WTC11 (cell line): ENCODE data around the gene NCKAP5L. TPM values are rescaled to one million over a fixed set of nuclear protein-coding genes. Genes with fewer than 3 reads are reported as not detected.

Source experiments
- ATAC-seq: fragments of 200-7000 bp; cut with Tn5 transposase; 2 replicates; pipeline ENCODE4 v1.10.0; 2021; ENCODE audit warnings: mild to moderate bottlenecking, moderate library complexity
- CTCF ChIA-PET: fragments of 300-600 bp; sonication (Branson Sonifier 250); formaldehyde crosslinking; loops from one replicate; lab custom pipeline; 2021; ENCODE audit warnings: antibody characterized with exemption; lab: Charles Lee
- POLR2A ChIA-PET: fragments of 350-600 bp; sonication (Branson Sonifier 250); formaldehyde crosslinking; loops from one replicate; lab custom pipeline; 2021; ENCODE audit warnings: antibody characterized with exemption; lab: Charles Lee
- DNase-seq: peaks from one replicate; pipeline ENCODE4 v3.0.0; 2021; ENCODE audit warnings: low spot score
- H3K27ac Mint-ChIP-seq: 2 replicates; pipeline ENCODE4 v1.8.0; 2021; ENCODE audit warnings: mixed read lengths
- H3K27me3 Mint-ChIP-seq: 2 replicates; pipeline ENCODE4 v1.8.0; 2021; ENCODE audit warnings: low read depth, mild to moderate bottlenecking, moderate library complexity, mixed read lengths
- H3K36me3 Mint-ChIP-seq: 2 replicates; pipeline ENCODE4 v1.8.0; 2021; ENCODE audit warnings: mixed read lengths
- H3K4me1 Mint-ChIP-seq: 2 replicates; pipeline ENCODE4 v1.8.0; 2022; ENCODE audit warnings: mixed read lengths
- H3K4me3 Mint-ChIP-seq: 2 replicates; pipeline ENCODE4 v1.8.0; 2021; ENCODE audit warnings: mild to moderate bottlenecking, moderate library complexity, mixed read lengths
- H3K9me3 Mint-ChIP-seq: 2 replicates; pipeline ENCODE4 v1.8.0; 2021; ENCODE audit warnings: mixed read lengths
- CREM ChIP-seq: sonication (generic); formaldehyde crosslinking; IDR thresholded peaks from 2 replicates; pipeline ENCODE4 v1.8.1; 2022; ENCODE audit warnings: mild to moderate bottlenecking, missing genetic modification reagents, moderate library complexity
- FOXJ3 ChIP-seq: sonication (generic); formaldehyde crosslinking; IDR thresholded peaks from 2 replicates; pipeline ENCODE4 v1.9.0; 2021; ENCODE audit warnings: missing genetic modification reagents, mild to moderate bottlenecking, borderline replicate concordance
- GRHL2 ChIP-seq: fragments of 250-450 bp; sonication (Bioruptor Pico); IDR thresholded peaks from 2 replicates; pipeline ENCODE4 v1.8.0; 2022; ENCODE audit warnings: mild to moderate bottlenecking, moderate library complexity; ENCODE audit not compliant: insufficient replicate concordance, severe bottlenecking
- HMGA2 ChIP-seq: fragments of 250-450 bp; sonication (Bioruptor Pico); IDR thresholded peaks from 2 replicates; pipeline ENCODE4 v1.4.0; 2021; ENCODE audit warnings: mild to moderate bottlenecking, moderate library complexity
- JUN ChIP-seq: sonication (generic); formaldehyde crosslinking; IDR thresholded peaks from 2 replicates; pipeline ENCODE4 v1.8.0; 2023; ENCODE audit warnings: mild to moderate bottlenecking, missing genetic modification reagents
- MXD4 ChIP-seq: fragments of 250-450 bp; sonication (Bioruptor Pico); IDR thresholded peaks from 2 replicates; pipeline ENCODE4 v1.8.0; 2021; ENCODE audit warnings: mild to moderate bottlenecking, moderate library complexity, borderline replicate concordance
- NR1H2 ChIP-seq: sonication (generic); formaldehyde crosslinking; IDR thresholded peaks from 2 replicates; pipeline ENCODE4 v1.9.0; 2021; ENCODE audit warnings: mild to moderate bottlenecking, moderate library complexity, missing genetic modification reagents
- SMAD3 ChIP-seq: sonication (generic); formaldehyde crosslinking; IDR thresholded peaks from 2 replicates; pipeline ENCODE4 v1.8.0; 2022; ENCODE audit warnings: missing genetic modification reagents, mild to moderate bottlenecking, borderline replicate concordance
- TCF7 ChIP-seq: sonication (generic); formaldehyde crosslinking; IDR thresholded peaks from 2 replicates; pipeline ENCODE4 v1.8.0; 2022; ENCODE audit warnings: mild to moderate bottlenecking, low read depth, missing genetic modification reagents, moderate library complexity
- ZBTB21 ChIP-seq: sonication (generic); formaldehyde crosslinking; IDR thresholded peaks from 2 replicates; pipeline ENCODE4 v1.8.1; 2023; ENCODE audit warnings: mild to moderate bottlenecking, missing genetic modification reagents, borderline replicate concordance
- ZNF219 ChIP-seq: sonication (generic); formaldehyde crosslinking; IDR thresholded peaks from 2 replicates; pipeline ENCODE4 v1.8.0; 2023; ENCODE audit warnings: missing genetic modification reagents, mild to moderate bottlenecking, borderline replicate concordance
- ZNF263 ChIP-seq: sonication (generic); formaldehyde crosslinking; IDR thresholded peaks from 2 replicates; pipeline ENCODE4 v1.8.1; 2022; ENCODE audit warnings: low read depth, mild to moderate bottlenecking, moderate library complexity, missing genetic modification reagents
- total RNA-seq: library from RNA; stranded (reverse); gene quantifications from 3 replicates; pipeline ENCODE4 v1.2.3, GENCODE V29; 2021
- TF ChIP-seq, protein P1 (sequence below): fragments of 250-450 bp; sonication (Bioruptor Pico); IDR thresholded peaks from 2 replicates; pipeline ENCODE4 v1.9.0; 2021; ENCODE audit warnings: mild to moderate bottlenecking
- TF ChIP-seq, protein P2 (sequence below): sonication (generic); formaldehyde crosslinking; IDR thresholded peaks from 2 replicates; pipeline ENCODE4 v1.8.1; 2023; ENCODE audit warnings: mild to moderate bottlenecking, missing genetic modification reagents, moderate library complexity
- TF ChIP-seq, protein P3 (sequence below): sonication (generic); formaldehyde crosslinking; IDR thresholded peaks from 2 replicates; pipeline ENCODE4 v1.8.0; 2023; ENCODE audit warnings: missing genetic modification reagents
- TF ChIP-seq, protein P4 (sequence below): fragments of 250-450 bp; sonication (Bioruptor Pico); IDR thresholded peaks from 2 replicates; pipeline ENCODE4 v1.8.0; 2021; ENCODE audit warnings: mild to moderate bottlenecking
- TF ChIP-seq, protein P5 (sequence below): fragments of 250-450 bp; sonication (Bioruptor Pico); IDR thresholded peaks from 2 replicates; pipeline ENCODE4 v1.9.0; 2021; ENCODE audit warnings: mild to moderate bottlenecking
- TF ChIP-seq, protein P6 (sequence below): fragments of 200-600 bp; IDR thresholded peaks from 2 replicates; pipeline ENCODE4 v1.8.0; 2022; ENCODE audit warnings: antibody characterized with exemption
- TF ChIP-seq, protein P7 (sequence below): sonication (generic); formaldehyde crosslinking; IDR thresholded peaks from 2 replicates; pipeline ENCODE4 v1.8.1; 2022; ENCODE audit warnings: low read depth, missing genetic modification reagents, borderline replicate concordance
- TF ChIP-seq, protein P8 (sequence below): sonication (generic); formaldehyde crosslinking; IDR thresholded peaks from 2 replicates; pipeline ENCODE4 v1.8.0; 2023; ENCODE audit warnings: mild to moderate bottlenecking, missing genetic modification reagents

The NCKAP5L gene
- total RNA-seq, 1 experiment from 2014 or later, result 27.8 TPM

DNA sequence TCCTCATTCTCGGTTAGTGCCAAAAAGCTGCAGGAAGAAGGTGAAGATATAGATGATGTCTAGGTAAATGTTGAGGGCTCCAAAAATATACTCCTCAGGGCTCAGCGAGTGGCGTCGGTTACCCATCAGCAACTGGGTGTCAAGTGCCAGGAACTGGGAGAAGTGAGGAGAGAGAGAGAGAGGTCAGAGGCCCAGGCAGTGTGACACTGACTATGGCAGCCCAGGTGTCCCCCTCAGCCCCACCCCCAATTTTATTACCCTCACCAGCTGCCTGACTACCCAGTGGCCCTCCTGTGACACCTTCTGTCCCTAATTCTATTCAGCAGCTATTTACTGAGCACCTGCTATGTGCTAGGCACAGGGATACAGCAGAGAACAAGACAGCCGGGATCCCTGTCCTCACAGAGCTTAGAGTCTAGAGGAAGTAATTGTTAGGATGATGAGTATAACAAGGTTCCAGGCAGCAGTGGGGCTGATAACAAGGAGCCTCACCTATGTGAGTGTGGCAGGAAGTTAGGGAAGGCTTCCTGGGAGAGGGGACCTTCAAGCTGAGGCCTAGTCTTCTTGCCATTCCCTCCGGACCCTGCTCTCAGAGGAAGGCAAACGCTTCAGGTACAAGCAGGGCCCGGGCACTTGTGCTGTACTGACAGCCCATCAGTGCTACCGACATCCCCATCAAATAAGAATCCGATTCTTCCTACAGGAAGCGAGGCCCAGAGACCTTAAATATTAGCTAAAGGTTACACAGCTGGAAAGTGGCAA lies 42.5 kb upstream of the NCKAP5L start (continued):
- TF ChIP-seq, protein P1, sequence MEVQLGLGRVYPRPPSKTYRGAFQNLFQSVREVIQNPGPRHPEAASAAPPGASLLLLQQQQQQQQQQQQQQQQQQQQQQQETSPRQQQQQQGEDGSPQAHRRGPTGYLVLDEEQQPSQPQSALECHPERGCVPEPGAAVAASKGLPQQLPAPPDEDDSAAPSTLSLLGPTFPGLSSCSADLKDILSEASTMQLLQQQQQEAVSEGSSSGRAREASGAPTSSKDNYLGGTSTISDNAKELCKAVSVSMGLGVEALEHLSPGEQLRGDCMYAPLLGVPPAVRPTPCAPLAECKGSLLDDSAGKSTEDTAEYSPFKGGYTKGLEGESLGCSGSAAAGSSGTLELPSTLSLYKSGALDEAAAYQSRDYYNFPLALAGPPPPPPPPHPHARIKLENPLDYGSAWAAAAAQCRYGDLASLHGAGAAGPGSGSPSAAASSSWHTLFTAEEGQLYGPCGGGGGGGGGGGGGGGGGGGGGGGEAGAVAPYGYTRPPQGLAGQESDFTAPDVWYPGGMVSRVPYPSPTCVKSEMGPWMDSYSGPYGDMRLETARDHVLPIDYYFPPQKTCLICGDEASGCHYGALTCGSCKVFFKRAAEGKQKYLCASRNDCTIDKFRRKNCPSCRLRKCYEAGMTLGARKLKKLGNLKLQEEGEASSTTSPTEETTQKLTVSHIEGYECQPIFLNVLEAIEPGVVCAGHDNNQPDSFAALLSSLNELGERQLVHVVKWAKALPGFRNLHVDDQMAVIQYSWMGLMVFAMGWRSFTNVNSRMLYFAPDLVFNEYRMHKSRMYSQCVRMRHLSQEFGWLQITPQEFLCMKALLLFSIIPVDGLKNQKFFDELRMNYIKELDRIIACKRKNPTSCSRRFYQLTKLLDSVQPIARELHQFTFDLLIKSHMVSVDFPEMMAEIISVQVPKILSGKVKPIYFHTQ (CRISPR knock-in tag), result no peak
- no peak for TF ChIP-seq CREM (CRISPR knock-in tag)
- TF ChIP-seq, protein P2, sequence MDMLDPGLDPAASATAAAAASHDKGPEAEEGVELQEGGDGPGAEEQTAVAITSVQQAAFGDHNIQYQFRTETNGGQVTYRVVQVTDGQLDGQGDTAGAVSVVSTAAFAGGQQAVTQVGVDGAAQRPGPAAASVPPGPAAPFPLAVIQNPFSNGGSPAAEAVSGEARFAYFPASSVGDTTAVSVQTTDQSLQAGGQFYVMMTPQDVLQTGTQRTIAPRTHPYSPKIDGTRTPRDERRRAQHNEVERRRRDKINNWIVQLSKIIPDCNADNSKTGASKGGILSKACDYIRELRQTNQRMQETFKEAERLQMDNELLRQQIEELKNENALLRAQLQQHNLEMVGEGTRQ (CRISPR knock-in tag), result no peak
- no peak for TF ChIP-seq MXD4 (CRISPR knock-in tag)
- TF ChIP-seq ZBTB21 (CRISPR knock-in tag), result no peak
- TF ChIP-seq, protein P3, sequence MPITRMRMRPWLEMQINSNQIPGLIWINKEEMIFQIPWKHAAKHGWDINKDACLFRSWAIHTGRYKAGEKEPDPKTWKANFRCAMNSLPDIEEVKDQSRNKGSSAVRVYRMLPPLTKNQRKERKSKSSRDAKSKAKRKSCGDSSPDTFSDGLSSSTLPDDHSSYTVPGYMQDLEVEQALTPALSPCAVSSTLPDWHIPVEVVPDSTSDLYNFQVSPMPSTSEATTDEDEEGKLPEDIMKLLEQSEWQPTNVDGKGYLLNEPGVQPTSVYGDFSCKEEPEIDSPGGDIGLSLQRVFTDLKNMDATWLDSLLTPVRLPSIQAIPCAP, result no peak
- TF ChIP-seq, protein P4, sequence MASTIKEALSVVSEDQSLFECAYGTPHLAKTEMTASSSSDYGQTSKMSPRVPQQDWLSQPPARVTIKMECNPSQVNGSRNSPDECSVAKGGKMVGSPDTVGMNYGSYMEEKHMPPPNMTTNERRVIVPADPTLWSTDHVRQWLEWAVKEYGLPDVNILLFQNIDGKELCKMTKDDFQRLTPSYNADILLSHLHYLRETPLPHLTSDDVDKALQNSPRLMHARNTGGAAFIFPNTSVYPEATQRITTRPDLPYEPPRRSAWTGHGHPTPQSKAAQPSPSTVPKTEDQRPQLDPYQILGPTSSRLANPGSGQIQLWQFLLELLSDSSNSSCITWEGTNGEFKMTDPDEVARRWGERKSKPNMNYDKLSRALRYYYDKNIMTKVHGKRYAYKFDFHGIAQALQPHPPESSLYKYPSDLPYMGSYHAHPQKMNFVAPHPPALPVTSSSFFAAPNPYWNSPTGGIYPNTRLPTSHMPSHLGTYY, result no peak
- TF ChIP-seq HMGA2 (CRISPR knock-in tag), result no peak
- TF ChIP-seq, all 79 proteins: peak for 0

DNA sequence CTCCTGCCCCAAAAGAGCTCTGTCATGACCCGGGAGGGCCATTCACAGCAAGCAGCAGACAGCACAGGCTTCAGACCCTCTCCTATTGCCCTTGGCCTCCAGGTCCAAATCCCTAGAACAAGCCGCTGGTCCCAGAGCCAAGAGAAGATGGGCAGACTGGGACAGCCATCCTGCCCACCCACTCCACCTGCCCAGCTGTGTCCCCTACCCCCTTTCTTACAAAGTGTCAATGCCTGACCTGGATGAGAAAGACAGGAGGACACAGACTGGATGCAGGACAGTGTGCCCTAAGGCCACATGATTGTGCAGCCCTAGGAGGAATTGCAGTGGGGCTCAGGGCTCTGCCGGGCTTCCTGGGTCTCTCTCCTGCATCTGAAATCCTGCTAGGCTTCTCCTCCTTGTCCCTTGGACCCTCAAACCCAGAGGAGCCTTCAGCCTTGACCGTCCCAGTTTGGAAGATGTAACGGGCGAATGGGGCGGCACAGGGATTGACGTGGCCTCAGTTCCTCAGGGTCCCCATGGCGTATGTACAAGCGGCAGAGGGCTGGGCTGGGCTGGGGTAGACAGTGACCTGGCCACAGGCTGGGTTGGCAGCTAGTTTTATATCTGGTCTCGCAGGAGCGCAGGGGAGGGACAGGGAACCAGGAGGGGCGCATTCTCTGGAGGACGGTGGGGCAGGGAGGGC lies 41.7 kb upstream of the NCKAP5L start:
- H3K4me3 Mint-ChIP-seq, result no peak overlapping the region
- peaks cover 10% of the 10 kb centered on the region for H3K27me3 Mint-ChIP-seq
- DNase-seq, result no peak
- no peaks in the 10 kb centered on the region for H3K9me3 Mint-ChIP-seq
- H3K4me1 Mint-ChIP-seq, result peaks cover 9% of the 10 kb centered on the region
- POLR2A ChIA-PET, result interaction anchor here (0.5 kb wide), 1 partner anchor 311 kb away, joined by 4 read pairs; no protein-coding TSS in a partner anchor
- no peak for ATAC-seq
- no peaks in the 10 kb centered on the region for H3K36me3 Mint-ChIP-seq
- no peak overlapping the region for H3K27ac Mint-ChIP-seq
- CTCF ChIA-PET, result interaction anchor here (0.6 to 9.5 kb wide), 5 partner anchors 73 to 200 kb away, joined by 3 to 99 read pairs (median 7); no protein-coding TSS in a partner anchor
- no peak for TF ChIP-seq SMAD3 (CRISPR knock-in tag)
- TF ChIP-seq, protein P5, sequence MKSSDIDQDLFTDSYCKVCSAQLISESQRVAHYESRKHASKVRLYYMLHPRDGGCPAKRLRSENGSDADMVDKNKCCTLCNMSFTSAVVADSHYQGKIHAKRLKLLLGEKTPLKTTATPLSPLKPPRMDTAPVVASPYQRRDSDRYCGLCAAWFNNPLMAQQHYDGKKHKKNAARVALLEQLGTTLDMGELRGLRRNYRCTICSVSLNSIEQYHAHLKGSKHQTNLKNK (CRISPR knock-in tag), result no peak
- TF ChIP-seq TCF7, result no peak
- no peak for TF ChIP-seq GRHL2
- TF ChIP-seq, protein P6, sequence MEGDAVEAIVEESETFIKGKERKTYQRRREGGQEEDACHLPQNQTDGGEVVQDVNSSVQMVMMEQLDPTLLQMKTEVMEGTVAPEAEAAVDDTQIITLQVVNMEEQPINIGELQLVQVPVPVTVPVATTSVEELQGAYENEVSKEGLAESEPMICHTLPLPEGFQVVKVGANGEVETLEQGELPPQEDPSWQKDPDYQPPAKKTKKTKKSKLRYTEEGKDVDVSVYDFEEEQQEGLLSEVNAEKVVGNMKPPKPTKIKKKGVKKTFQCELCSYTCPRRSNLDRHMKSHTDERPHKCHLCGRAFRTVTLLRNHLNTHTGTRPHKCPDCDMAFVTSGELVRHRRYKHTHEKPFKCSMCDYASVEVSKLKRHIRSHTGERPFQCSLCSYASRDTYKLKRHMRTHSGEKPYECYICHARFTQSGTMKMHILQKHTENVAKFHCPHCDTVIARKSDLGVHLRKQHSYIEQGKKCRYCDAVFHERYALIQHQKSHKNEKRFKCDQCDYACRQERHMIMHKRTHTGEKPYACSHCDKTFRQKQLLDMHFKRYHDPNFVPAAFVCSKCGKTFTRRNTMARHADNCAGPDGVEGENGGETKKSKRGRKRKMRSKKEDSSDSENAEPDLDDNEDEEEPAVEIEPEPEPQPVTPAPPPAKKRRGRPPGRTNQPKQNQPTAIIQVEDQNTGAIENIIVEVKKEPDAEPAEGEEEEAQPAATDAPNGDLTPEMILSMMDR, result no peak
- TF ChIP-seq, protein P7, sequence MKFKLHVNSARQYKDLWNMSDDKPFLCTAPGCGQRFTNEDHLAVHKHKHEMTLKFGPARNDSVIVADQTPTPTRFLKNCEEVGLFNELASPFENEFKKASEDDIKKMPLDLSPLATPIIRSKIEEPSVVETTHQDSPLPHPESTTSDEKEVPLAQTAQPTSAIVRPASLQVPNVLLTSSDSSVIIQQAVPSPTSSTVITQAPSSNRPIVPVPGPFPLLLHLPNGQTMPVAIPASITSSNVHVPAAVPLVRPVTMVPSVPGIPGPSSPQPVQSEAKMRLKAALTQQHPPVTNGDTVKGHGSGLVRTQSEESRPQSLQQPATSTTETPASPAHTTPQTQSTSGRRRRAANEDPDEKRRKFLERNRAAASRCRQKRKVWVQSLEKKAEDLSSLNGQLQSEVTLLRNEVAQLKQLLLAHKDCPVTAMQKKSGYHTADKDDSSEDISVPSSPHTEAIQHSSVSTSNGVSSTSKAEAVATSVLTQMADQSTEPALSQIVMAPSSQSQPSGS (CRISPR knock-in tag), result no peak
- no peak for TF ChIP-seq ZNF219 (CRISPR knock-in tag)
- TF ChIP-seq NR1H2 (CRISPR knock-in tag), result no peak
- TF ChIP-seq JUN (CRISPR knock-in tag), result no peak
- TF ChIP-seq, protein P8, sequence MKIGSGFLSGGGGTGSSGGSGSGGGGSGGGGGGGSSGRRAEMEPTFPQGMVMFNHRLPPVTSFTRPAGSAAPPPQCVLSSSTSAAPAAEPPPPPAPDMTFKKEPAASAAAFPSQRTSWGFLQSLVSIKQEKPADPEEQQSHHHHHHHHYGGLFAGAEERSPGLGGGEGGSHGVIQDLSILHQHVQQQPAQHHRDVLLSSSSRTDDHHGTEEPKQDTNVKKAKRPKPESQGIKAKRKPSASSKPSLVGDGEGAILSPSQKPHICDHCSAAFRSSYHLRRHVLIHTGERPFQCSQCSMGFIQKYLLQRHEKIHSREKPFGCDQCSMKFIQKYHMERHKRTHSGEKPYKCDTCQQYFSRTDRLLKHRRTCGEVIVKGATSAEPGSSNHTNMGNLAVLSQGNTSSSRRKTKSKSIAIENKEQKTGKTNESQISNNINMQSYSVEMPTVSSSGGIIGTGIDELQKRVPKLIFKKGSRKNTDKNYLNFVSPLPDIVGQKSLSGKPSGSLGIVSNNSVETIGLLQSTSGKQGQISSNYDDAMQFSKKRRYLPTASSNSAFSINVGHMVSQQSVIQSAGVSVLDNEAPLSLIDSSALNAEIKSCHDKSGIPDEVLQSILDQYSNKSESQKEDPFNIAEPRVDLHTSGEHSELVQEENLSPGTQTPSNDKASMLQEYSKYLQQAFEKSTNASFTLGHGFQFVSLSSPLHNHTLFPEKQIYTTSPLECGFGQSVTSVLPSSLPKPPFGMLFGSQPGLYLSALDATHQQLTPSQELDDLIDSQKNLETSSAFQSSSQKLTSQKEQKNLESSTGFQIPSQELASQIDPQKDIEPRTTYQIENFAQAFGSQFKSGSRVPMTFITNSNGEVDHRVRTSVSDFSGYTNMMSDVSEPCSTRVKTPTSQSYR (CRISPR knock-in tag), result no peak
- TF ChIP-seq, protein P3, result no peak
- TF ChIP-seq FOXJ3 (CRISPR knock-in tag), result no peak
- TF ChIP-seq ZNF263 (CRISPR knock-in tag), result no peak
